HG02884 (cell line): Measurements from ENCODE around the gene GRM4.

Experiments
- ATAC-seq: cut with Tn5 transposase; IDR thresholded peaks from one replicate; pipeline ENCODE4 v1.9.1; 2021; ENCODE audit warnings: mild to moderate bottlenecking, moderate library complexity; ENCODE audit not compliant: unreplicated experiment

GRM4 gene

GRCh38 chr6:34143196-34143883 lies 2.5 kb downstream of the GRM4 start:
- no peak for ATAC-seq

GRCh38 chr6:34142061-34142998 lies 3.6 kb downstream of the GRM4 start:
- ATAC-seq: no peak

- no peak for ATAC-seq
These were observed 5.8 kb downstream of the GRM4 start for GRCh38 chr6:34140075-34140474.

GRCh38 chr6:34138914-34139510 lies 6.9 kb downstream of the GRM4 start:
- ATAC-seq: no peak

GRCh38 chr6:34138191-34138590 lies 7.7 kb downstream of the GRM4 start:
- no peak for ATAC-seq

- ATAC-seq: no peak
These were observed 10.3 kb downstream of the GRM4 start for GRCh38 chr6:34135541-34135940.

- no peak for ATAC-seq
These were observed 13.3 kb downstream of the GRM4 start for GRCh38 chr6:34132486-34133185.

- ATAC-seq: no peak
These were observed 14.3 kb downstream of the GRM4 start for GRCh38 chr6:34131326-34132290.

- ATAC-seq: no peak
These were observed 15.0 kb downstream of the GRM4 start for GRCh38 chr6:34130862-34131261.

- no peak for ATAC-seq
These were observed 16.1 kb downstream of the GRM4 start for GRCh38 chr6:34129753-34130152.

- ATAC-seq: no peak
These were observed 17.8 kb downstream of the GRM4 start for GRCh38 chr6:34128045-34128444.

- no peak for ATAC-seq
These were observed 19.5 kb downstream of the GRM4 start for GRCh38 chr6:34126419-34126818.

- ATAC-seq: no peak
These were observed 19.9 kb downstream of the GRM4 start for GRCh38 chr6:34125939-34126338.

GRCh38 chr6:34120953-34121675 lies 24.8 kb downstream of the GRM4 start:
- no peak for ATAC-seq

GRCh38 chr6:34115915-34116314 lies 30.0 kb downstream of the GRM4 start:
- no peak for ATAC-seq

GRCh38 chr6:34115403-34115795 lies 30.5 kb downstream of the GRM4 start:
- no peak for ATAC-seq

- ATAC-seq: no peak
These were observed 31.0 kb downstream of the GRM4 start for GRCh38 chr6:34114695-34115402.

GRCh38 chr6:34113532-34113931 lies 32.4 kb downstream of the GRM4 start:
- no peak for ATAC-seq

- ATAC-seq: no peak
These were observed 33.8 kb downstream of the GRM4 start for GRCh38 chr6:34112126-34112525.
